UCSD-AML1 (cell line): Measurements from ENCODE around the gene TRAPPC8.
"Not testable (repeated sequence)": the region's sequence is repeated elsewhere in the genome, so short reads cannot be mapped to it uniquely, and the experiment has no call there.

Experiments used
- DNase-seq: peaks from one replicate; lab custom pipeline; 2025; ENCODE audit not compliant: unreplicated experiment; lab: John Stamatoyannopoulos, UW

The TRAPPC8 gene, protein sequence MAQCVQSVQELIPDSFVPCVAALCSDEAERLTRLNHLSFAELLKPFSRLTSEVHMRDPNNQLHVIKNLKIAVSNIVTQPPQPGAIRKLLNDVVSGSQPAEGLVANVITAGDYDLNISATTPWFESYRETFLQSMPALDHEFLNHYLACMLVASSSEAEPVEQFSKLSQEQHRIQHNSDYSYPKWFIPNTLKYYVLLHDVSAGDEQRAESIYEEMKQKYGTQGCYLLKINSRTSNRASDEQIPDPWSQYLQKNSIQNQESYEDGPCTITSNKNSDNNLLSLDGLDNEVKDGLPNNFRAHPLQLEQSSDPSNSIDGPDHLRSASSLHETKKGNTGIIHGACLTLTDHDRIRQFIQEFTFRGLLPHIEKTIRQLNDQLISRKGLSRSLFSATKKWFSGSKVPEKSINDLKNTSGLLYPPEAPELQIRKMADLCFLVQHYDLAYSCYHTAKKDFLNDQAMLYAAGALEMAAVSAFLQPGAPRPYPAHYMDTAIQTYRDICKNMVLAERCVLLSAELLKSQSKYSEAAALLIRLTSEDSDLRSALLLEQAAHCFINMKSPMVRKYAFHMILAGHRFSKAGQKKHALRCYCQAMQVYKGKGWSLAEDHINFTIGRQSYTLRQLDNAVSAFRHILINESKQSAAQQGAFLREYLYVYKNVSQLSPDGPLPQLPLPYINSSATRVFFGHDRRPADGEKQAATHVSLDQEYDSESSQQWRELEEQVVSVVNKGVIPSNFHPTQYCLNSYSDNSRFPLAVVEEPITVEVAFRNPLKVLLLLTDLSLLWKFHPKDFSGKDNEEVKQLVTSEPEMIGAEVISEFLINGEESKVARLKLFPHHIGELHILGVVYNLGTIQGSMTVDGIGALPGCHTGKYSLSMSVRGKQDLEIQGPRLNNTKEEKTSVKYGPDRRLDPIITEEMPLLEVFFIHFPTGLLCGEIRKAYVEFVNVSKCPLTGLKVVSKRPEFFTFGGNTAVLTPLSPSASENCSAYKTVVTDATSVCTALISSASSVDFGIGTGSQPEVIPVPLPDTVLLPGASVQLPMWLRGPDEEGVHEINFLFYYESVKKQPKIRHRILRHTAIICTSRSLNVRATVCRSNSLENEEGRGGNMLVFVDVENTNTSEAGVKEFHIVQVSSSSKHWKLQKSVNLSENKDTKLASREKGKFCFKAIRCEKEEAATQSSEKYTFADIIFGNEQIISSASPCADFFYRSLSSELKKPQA (N-terminal part only)

GRCh38 chr18:31942999-31943877 is at the start of gene TRAPPC8:
TRAPPC8 (minus strand) TSS chr18:31943128; CDS start chr18:31942764, 364 bp downstream.
- DNase-seq, result peak; percentile 95

DNA sequence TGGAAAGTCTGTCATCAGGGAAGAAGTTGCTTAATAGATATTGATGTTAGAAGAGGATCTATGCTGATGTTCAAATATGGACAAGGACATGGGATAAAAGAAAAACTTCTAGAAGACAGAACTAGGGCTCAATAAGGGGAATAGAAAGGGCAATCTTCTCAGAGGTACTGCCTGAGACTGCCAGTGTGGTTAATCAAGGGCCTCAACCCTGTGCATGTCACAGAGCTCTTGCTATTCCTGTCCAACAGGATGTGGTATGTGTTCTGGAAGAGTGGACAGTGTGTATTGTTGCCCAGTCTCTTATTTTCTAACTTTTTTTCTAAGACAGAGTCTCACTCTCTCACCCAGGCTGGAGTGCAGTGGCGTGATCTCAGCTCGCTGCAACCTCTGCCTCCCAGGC is 47.9 kb upstream of the TRAPPC8 start:
- peak; percentile 9 for DNase-seq

GRCh38 chr18:31983976-31984375 is 41.0 kb upstream of the TRAPPC8 start:
- DNase-seq, result no peak

DNA sequence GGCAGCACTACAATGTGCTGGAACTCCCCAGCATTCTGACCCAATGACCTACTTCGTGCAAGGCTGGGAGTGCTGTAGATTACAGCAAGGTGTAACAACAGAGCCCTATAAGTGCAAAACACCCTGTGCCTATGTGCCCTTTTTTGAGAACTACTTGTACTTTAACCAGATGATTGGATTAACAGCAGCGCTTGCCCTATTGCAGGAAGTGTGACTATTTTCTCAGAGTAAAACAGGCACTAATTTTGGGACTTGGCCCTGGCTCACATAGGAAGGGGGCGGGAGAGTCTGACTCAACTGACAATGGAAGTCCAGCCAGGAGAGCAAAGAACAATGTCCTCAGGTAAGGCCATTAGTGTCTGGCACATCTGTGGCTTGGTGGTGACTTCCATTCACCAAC is 40.1 kb upstream of the TRAPPC8 start:
- no peak for DNase-seq

- DNase-seq, result no peak
Observed at GRCh38 chr18:31980863-31981262, 37.9 kb upstream of the TRAPPC8 start.

- no peak for DNase-seq
Observed at GRCh38 chr18:31979714-31980113, 36.8 kb upstream of the TRAPPC8 start.

DNA sequence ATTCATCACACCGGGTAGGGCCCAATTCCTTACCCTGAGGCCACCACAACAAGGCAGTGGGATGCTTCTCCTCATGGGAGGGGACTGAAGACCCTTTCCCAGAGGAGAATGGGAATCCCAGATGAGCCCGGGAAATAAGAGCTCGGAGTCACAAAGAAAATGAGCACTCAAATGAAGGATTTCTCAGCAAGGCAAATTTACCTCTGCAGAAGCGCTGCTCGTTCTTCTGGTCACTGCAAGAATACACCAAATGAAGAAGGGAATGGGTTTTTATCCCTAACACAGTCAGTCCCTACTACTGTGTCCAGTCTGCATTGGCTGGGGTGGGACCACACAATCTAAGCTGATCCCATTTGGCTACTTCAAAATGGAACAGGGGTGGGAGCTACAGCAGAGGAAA is 35.7 kb upstream of the TRAPPC8 start:
- no peak for DNase-seq

DNA sequence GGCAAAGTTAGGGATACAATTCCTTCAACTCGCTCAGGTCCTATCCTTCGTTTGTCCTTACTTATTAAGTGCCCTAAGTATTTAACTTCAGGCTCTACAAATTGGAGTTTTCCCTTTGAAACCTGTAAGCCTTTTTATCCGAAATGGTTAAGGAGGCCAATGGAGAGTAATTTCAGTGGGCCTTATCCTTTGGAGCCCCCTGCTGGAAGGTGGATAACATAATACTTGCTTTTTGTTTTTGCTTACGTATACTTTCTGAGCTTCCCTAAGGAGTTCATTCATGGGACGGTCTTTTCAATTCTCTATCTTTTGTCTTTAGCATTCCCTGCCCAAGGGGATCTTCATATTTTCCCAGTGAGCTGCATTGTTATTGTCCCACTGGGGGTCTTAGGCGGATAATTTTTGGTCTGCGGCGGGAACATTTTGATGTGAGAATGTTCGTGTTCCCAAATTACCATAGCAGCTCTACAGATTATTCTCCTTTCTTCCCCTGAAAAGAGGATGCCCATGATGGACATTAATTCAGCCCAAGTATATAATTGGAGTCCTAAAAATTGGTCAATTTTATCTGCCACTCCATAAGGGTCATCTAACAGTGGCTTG is 34.4 kb upstream of the TRAPPC8 start:
- no peak for DNase-seq

- DNase-seq, result no peak
Observed at GRCh38 chr18:31976242-31976641, 33.3 kb upstream of the TRAPPC8 start.

- no peak for DNase-seq
Observed at GRCh38 chr18:31973929-31974546, 31.1 kb upstream of the TRAPPC8 start.

GRCh38 chr18:31970617-31971016 is 27.7 kb upstream of the TRAPPC8 start:
- DNase-seq, result no peak

- DNase-seq, result no peak
Observed at GRCh38 chr18:31965316-31965970, 22.5 kb upstream of the TRAPPC8 start.

- no peak for DNase-seq
Observed at GRCh38 chr18:31957728-31958127, 14.8 kb upstream of the TRAPPC8 start.

DNA sequence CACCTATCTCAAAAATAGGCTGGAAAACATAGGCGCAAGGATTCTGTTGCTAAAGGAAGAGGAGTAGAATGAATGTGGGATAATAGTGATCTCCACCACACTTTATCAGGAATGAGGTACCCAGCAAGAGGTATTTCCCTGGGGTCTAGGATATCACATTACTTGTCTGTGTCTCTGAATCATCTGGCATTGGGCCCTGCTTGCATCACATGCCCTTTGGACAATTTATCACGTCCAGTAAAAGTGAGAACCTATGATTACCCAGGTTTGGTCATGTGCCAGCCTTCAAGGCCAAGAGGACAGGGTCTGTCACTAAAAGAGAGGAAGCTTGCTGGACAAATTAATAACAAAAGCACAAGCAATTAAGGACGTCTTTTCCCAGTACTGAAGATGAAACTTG is 11.4 kb upstream of the TRAPPC8 start:
- no peak for DNase-seq

GRCh38 chr18:31953699-31954098 is 10.8 kb upstream of the TRAPPC8 start:
- DNase-seq, result not testable (repeated sequence)

- no peak for DNase-seq
Observed at GRCh38 chr18:31952223-31952622, 9.3 kb upstream of the TRAPPC8 start.

DNA sequence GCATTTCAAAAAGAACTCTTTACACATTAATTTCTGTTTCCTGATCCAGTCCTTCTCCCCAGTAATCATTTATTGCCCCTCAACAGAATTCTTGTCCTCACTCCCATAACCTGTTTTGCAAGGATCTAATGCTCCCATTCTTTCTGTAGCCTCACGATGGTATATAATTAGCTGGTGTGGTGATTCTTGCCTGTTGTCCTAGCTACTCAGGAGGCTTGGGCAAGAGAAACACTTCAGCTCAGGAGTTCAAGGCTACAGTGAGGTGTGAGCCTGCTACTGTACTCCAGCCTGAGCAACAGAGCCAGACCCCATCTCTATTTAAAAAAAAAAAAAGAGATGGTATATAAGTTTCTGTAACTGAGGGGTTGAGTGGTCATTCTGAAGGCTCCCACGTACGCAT is 7.7 kb upstream of the TRAPPC8 start:
- no peak for DNase-seq

DNA sequence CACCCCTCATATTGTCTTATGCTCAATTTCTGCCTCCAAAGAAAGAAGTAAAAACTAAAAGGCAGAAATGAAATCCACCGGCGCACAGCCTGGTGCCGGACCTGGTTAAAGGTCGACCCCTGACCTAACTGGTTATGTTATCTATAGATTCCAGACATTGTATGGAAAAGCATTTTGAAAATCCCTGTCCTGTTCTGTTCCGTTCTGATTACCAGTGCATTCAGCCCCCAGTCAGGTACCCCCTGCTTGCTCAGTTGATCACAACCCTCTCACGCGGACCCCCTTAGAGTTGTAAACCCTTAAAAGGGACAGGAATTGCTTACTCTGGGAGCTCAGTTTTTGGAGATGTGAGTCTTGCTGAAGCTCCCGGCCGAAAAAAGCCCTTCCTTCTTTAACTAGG is 5.4 kb upstream of the TRAPPC8 start:
- DNase-seq, result not testable (repeated sequence)
